Fibroblast of skin of left biceps (primary cell): Measurements from ENCODE around the gene TRAF4.

Experiments
- DNase-seq, 2 experiments: peaks; one replicate each; pipeline ENCODE4 v3.0.0-alpha.2; 2013; ENCODE audit warnings: low read depth in 2 of 2

TRAF4 gene

GRCh38 chr17:28743243-28744103 lies at the start of gene TRAF4:
TSS of gene TRAF4 (plus strand) at chr17:28744011. CDS start at chr17:28744113, 102 bp downstream.
- DNase-seq, result no peak

DNA sequence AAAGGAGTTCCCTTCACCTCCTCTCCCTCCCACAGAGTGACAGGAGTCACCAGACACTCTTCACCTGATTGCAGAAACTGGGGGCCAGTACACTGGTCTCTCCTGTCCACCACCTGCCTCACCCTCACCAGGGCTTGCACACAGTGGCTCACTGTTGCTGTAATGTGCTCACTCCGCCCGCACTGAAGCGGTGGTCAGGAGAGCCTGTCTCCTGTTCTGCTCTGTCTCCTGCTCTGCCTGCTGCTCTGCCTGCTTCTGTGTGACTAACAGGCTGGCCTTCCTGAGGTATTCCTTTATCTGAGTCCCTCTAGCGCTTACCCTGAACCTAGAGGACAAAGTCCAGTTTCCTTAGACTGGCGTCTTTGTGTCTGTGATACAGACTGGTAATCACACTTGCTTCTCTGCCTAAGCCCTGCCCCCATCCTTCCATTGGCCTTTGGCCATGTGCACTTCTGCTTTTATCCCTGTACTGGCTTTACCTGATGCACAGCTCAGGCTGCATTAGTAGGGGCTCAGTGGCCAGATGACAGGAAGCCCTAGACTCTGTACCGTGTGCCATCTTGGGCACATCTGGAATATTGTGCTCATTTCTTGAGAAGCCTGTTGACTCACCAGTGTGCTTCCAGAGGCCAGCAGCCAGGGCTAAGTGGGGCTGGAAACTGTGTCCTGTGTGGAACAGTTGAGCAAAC lies 45.4 kb upstream of the TRAF4 start:
- no peak for DNase-seq

DNA sequence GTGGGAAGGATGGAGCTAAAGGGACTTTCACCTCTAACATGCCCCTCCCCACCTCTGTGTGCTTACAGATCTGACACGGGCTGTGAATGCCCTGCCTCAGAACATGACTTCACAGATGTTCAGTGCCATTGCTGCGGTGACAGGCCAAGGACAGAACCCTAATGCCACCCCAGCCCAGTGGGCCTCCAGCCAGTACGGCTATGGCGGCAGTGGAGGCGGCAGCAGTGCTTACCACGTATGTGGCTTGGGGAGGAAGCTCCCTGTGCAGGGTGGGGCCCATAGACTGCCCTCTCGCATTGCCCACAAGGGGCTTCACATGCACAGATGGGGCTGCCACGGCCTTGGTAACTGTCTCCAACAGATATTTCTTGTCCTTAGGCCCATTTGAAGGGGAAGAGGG lies 43.5 kb upstream of the TRAF4 start:
- DNase-seq, result no peak

DNA sequence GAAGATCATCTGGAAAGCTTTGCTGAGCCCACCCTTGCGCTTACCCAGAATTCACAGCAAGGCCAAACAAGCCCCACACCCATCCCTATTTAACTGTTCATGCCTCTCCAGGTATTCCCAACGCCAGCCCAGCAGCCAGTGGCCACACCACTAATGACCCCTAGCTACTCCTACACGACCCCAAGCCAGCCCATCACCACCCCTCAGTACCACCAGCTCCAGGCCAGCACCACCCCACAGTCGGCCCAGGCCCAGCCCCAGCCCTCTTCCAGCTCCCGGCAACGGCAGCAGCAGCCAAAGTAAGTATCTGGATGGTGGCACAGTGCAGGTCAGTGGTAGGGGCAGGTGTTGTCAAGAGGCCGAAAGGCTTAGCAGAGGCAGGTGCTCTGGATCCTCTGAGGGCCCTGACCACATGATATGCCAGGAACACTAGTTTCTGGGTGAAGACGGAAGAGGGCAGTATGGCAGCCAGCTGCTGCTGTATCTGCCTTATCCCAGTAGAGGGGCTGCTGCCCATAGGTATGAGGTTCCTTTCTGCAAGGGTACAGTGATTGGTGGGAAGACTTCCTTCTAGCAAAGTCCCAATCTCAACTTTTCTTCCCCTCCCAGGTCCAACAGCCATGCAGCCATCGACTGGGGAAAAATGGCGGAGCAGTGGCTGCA lies 42.9 kb upstream of the TRAF4 start:
- DNase-seq, result no peak

DNA sequence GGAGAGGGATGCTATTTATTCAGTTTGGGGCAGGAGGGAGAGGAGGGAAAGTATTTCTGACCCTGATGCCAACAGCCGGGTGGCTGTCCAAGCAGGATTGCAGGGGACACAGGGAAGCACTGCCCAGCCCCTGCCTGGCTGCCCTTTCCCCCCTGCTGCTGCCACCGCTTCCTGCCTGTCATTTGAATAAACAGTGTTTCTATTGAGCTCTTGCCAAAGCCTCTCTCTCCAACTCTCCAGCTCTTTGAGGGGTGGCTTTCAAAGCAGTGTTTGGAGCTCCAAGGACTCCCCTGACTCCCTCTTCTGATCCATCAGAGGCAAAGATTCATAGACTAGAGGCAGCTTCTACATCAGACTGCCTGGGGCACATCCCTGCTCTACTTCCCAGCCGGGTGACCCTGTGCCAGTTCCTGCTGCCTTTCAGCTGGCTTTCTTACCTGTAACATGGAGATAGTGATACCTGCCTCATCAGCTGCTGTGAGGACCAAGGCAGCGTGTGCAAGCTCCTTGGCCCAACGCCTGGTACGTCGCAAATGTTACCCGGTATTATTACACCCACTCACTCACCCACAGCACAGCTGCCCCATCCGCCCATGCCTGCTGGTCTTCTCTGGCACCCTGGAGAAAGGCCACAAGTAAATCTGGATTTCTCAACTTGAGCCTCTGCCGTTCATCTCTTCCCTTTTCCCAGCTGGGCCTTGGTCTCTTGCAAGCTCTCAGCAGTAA lies 41.6 kb upstream of the TRAF4 start:
- no peak for DNase-seq

- DNase-seq, result no peak
Observed at GRCh38 chr17:28702752-28703150, 41.1 kb upstream of the TRAF4 start.

DNA sequence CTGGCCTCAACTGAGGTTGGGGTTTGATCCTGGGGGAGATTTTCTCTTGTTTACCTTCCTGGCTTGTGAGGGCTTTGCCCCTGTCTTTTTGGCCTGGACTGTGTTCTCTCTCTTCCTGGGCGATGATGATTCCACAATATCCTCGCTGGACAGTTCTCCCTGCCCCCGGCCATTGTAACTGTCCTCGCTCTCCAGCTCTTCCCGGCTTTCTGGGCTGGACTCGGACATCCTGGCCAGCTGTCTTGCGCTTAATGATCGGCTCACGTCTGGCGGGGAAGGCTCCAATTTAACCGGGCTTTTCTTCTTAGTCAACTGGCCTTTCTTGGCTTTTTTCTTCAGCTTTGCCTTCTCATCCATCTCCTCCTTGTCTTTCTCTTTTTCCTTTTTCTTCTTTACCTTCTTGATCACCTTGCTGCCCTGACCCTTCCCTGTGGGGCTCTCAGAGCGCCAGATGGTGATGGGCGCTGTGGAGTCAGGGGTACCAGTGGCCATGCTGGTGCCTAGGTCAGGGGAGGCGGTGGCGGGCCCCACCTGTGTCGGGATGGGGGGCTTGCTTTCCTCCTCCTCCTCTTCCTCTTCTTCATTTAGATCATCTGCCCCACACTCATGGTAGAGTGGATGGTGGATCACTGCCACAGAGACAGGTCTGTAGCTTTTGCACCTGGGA lies 40.1 kb upstream of the TRAF4 start:
- DNase-seq, result no peak

DNA sequence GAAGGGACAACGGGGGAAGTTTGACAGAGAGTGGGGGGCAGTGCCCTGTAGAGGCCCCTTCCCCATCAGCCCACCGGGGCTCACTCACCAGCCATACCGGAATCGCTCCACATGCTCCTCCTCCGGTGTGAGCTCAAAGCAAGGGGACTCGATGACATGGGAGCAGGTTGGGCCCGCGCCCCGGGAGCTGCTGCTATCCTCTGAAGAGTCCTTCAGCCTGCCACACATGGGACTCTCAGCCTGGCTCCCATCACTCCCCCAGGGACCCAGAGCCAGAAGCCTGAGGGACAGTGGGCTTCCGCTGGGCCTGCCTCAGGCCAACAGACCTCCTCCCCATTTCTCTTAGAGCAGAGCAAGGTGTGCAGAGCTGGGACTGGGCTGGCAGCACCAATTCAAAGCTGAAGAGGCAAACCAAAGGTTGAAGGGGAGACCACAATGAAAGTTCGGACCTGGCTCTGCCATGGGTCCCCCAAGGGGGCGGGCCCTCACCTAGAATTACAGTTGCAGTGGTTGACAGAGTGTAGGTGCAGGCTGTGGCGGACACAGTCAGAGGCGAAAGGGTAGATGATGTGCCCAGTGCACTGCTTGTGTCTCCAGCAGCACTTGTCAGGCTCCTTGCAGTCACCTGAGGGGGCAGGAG lies 39.5 kb upstream of the TRAF4 start:
- no peak for DNase-seq

GRCh38 chr17:28705074-28705659 lies 38.6 kb upstream of the TRAF4 start:
- no peak for DNase-seq

GRCh38 chr17:28705728-28706334 lies 38.0 kb upstream of the TRAF4 start:
- DNase-seq, result no peak

DNA sequence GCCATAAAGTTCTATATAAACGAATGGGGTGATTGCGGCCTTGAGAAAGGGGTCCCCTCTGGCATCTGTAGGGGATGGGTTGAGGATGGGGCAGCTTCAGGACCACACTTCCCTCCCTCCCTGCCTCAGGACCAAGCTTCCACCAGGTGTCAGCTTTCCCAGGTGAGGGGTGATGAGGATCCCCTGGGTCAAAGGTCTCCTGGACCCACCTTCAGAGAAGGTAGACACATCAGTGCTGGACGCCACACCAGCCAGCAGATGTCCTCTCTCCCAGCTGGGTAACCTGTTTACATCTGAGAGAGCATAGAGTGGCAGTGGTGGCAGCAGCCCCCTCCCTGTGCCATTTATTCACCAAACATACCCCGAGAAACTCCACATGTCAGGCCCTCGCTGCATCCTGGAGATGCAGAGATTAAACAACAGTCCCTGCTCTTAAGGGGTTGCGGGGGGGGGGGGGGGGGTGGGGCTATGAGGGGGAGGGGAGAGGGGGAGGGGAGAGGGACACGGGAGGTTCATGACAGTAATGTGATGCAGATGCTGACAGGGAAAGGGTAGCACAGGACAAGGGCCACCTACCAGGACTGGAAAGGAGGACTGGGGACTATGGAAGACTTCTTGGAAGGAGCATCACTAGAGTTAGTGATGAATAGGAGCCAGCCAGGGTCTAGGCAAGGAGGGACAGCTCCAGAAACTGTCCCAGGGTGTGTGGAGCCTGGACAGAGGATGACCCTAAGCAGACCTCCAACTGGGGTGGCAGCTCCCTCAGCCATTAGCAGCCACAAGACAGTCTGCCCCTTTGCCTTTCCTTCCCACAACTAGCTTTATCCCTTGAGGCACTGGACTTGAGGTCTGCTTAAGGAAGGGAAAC lies 37.1 kb upstream of the TRAF4 start:
- no peak for DNase-seq

DNA sequence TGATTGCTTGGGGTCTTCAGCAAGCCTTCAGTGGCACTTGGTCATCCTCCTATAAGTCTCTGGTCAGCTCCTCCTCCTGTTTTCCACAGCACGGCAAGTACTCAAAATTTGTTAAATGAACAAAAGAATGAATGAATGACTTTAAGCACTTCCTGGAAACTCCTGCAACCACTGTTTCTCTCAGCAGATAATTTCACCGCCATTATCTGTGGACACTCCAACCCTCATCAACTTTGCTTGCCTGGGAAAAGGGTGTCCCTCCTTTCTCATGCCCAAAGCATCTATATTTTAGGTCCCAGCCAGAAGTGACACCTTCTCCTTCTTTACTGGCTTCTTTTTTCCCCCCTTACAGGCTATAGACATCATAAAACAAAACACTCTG lies 36.5 kb upstream of the TRAF4 start:
- no peak for DNase-seq

DNA sequence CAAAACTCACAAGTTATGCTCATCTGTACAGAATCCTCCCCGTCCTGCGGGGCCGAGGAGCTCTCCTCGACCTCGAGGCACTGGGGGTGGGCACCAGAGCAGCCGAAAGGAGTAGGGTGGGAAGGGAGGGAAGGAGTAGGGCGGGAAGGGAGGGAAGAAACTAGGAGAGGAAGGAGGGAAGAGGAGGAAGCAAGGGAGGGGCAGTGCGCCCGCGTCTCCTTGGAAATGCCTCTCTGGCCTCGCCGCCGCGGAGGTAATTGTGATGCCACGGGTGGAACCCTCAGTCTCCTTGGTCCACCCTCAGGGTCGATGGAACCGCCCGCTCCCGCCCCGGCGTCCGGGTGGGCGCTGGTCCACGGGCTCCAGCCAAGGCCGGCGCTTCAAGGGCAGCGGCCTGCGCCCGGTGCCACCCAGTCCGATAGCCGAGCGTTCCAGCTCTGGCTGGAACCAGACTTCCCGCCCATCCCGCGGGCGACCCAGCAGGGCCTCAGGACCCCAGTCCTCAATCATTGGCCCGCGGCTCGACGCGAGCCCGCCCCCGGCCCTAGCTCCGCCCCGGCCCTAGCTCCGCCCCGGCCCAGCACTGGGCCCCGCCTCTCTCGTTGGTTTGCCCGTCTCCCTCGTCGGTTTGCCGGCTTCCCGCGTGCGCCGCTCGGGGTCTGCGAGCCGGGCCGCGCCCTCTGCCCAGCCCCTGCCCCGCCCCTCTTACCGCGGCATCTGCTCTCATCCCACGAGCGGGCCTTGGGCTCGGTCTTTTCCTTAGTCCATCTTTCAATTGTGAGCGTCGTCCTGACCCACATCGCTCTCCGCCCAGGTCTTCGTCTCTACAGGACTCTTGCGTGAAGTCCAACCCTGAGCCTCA lies 32.7 kb upstream of the TRAF4 start:
- DNase-seq, result peak; percentile 63 to 74

DNA sequence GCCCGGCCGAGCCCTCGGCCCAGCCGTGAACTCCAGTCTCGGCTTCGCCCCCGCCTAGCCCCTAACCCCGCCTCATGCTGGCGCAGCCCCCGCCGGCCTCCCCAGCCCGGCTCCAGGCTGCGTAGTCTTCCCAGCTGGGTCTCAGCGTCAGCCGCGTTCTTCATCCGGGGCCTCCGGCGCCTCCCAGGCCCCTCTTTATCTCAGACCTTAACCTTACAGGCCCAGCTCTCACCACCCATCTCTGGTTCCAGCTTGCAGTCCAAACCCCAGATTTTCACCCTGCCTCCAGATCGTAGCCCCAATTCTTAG lies 32.1 kb upstream of the TRAF4 start, which contains the start of gene PROCA1:
Gene PROCA1 (minus strand): TSS at position 166 of the 309 bp plus-strand sequence. CDS start 228 bp downstream, outside the sequence.
- no peak for DNase-seq

- no peak for DNase-seq
Observed at GRCh38 chr17:28712032-28712704, 31.6 kb upstream of the TRAF4 start.

DNA sequence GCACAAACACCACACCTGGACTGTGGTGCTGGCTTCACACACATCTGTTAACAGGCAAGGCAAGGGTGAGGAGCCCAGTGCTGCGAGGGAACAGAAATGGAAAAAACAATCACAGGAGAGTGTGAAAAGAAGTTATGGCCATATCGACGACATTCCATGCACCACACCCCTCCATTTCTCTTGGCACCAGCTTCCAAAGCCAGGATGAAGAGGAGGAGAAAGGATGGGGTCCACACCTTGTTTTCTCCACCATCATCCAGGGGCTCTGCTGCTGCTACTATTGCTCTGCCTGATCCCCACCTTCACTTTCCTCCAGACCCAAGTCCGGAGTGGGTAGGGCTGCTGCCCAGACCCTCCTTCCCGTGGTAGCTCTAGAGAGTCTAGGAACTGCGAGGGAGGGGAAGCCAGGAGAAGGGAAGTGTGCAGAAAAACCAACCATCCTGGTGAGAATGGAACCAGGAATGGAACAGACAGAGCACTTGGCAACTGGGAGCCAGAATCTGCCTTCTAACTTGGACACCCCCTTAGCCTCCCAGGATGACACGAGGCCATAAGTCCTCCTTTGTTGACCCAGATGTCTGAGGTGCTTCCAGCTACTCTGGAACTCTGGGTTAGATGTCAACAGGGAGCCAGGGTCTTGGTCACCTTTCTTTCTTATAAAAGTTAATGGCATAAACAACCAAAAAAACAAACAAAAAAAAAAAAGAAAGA lies 31.0 kb upstream of the TRAF4 start:
- DNase-seq, result no peak

GRCh38 chr17:28714281-28714680 lies 29.5 kb upstream of the TRAF4 start:
- DNase-seq, result no peak
